H1 (cell line): ENCODE data around the gene TTPAL. TPM values are rescaled to one million over a fixed set of nuclear protein-coding genes. Genes with fewer than 3 reads are reported as not detected.

Experiments
- CTCF ChIA-PET: fragments of 300-600 bp; sonication (Branson Sonifier 250); formaldehyde crosslinking; loops from one replicate; lab custom pipeline; 2021; ENCODE audit not compliant: partially characterized antibody; lab: Charles Lee
- POLR2A ChIA-PET: fragments of 300-600 bp; sonication (Branson Sonifier 250); formaldehyde crosslinking; loops from one replicate; lab custom pipeline; 2021; ENCODE audit warnings: inconsistent platforms; ENCODE audit not compliant: partially characterized antibody; lab: Charles Lee
- DNase-seq, 2 experiments: peaks; one replicate each; pipeline versions ENCODE4 v3.0.0 to v3.0.0-alpha.2; 2010 to 2022; ENCODE audit warnings: low spot score in 2 of 2, low read depth in 1 of 2, mixed read lengths in 1 of 2
- FAIRE-seq: peaks from 2 replicates; lab custom pipeline; 2011; peaks lifted over from hg19 to GRCh38; lab: Jason Lieb, UNC
- H2AFZ ChIP-seq: 2 replicates; pipeline ENCODE4 v1.8.1; 2012; ENCODE audit warnings: low read length, inconsistent platforms
- H2AK5ac ChIP-seq: 2 replicates; pipeline ENCODE4 v1.6.1; 2013; ENCODE audit warnings: low read depth, low read length
- H2BK120ac ChIP-seq: replicated peaks from 2 replicates; pipeline ENCODE3; 2013; ENCODE audit warnings: low read depth, low read length, inconsistent platforms
- H2BK12ac ChIP-seq: 2 replicates; pipeline ENCODE4 v1.6.1; 2013; ENCODE audit warnings: low read depth, low read length
- H2BK15ac ChIP-seq: 2 replicates; pipeline ENCODE4 v1.6.1; 2013; ENCODE audit warnings: low read length
- H2BK20ac ChIP-seq: 2 replicates; pipeline ENCODE4 v1.6.1; 2013; ENCODE audit warnings: low read length
- H2BK5ac ChIP-seq: 2 replicates; pipeline ENCODE4 v1.6.1; 2013; ENCODE audit warnings: low read depth, low read length
- H3K14ac ChIP-seq: 2 replicates; pipeline ENCODE4 v1.6.1; 2013; ENCODE audit warnings: inconsistent platforms; ENCODE audit not compliant: insufficient read length
- H3K18ac ChIP-seq: 2 replicates; pipeline ENCODE4 v1.6.1; 2013; ENCODE audit warnings: low read length; ENCODE audit errors: extremely low read depth
- H3K23ac ChIP-seq: 2 replicates; pipeline ENCODE4 v1.6.1; 2013; ENCODE audit warnings: inconsistent platforms; ENCODE audit not compliant: insufficient read length
- H3K23me2 ChIP-seq: 2 replicates; pipeline ENCODE4 v1.6.1; 2013; ENCODE audit warnings: low read depth, low read length
- H3K27ac ChIP-seq: 2 replicates; pipeline ENCODE4 v1.6.1; 2011; ENCODE audit warnings: low read depth, low read length, inconsistent platforms
- H3K27me3 ChIP-seq, 4 experiments: replicated peaks in 1 of 4; 1 replicate in 1 of 4; 2 replicates in 3 of 4; pipeline versions ENCODE4 v1.6.1 to v1.8.1; 2011 to 2013; ENCODE audit warnings: low read length in 3 of 4, mild to moderate bottlenecking in 3 of 4, inconsistent platforms in 2 of 4, mixed read lengths in 2 of 4, moderate library complexity in 1 of 4; ENCODE audit not compliant: control insufficient read depth in 3 of 4, insufficient read depth in 3 of 4; ENCODE audit errors: extremely low read depth in 1 of 4
- H3K36me3 ChIP-seq, 4 experiments: 2 replicates each; pipeline versions ENCODE4 v1.6.1 to v1.8.1; 2011 to 2013; ENCODE audit warnings: mild to moderate bottlenecking in 4 of 4, low read length in 3 of 4, moderate library complexity in 2 of 4, control low read depth in 1 of 4, inconsistent platforms in 1 of 4; ENCODE audit not compliant: insufficient read depth in 4 of 4, control insufficient read depth in 2 of 4
- H3K4ac ChIP-seq: replicated peaks from 2 replicates; pipeline ENCODE3; 2013; ENCODE audit warnings: low read length, low read depth, mixed read lengths, inconsistent platforms; ENCODE audit not compliant: insufficient read length
- H3K4me1 ChIP-seq, 4 experiments: replicated peaks in 1 of 4; 1 replicate in 1 of 4; 2 replicates in 3 of 4; pipeline versions ENCODE4 v1.6.1 to v1.8.1; 2011 to 2013; ENCODE audit warnings: low read length in 3 of 4, inconsistent platforms in 2 of 4, mixed read lengths in 1 of 4; ENCODE audit not compliant: insufficient read depth in 4 of 4, control insufficient read depth in 3 of 4
- H3K4me2 ChIP-seq, 2 experiments: 2 replicates each; pipeline versions ENCODE4 v1.6.1 to v1.8.1; 2011 to 2013; ENCODE audit warnings: low read depth in 2 of 2, low read length in 2 of 2, control low read depth in 1 of 2, inconsistent platforms in 1 of 2, mild to moderate bottlenecking in 1 of 2; ENCODE audit not compliant: insufficient read depth in 1 of 2
- H3K4me3 ChIP-seq, 4 experiments: fragments of 200-600, 300-600 bp in 1 of 4; sonication (generic), shearing (Covaris generic), sonication (Bioruptor Twin) in 1 of 4; 2 replicates each; pipeline versions ENCODE4 v1.5.1 to v1.8.1; 2011 to 2016; ENCODE audit warnings: low read length in 4 of 4, low read depth in 3 of 4, control low read depth in 2 of 4, inconsistent platforms in 2 of 4, mild to moderate bottlenecking in 2 of 4, mixed read lengths in 1 of 4, moderate library complexity in 1 of 4; ENCODE audit not compliant: insufficient read depth in 2 of 4; ENCODE audit errors: extremely low read depth in 1 of 4
- H3K56ac ChIP-seq: replicated peaks from 2 replicates; pipeline ENCODE3; 2013; ENCODE audit warnings: low read depth, mild to moderate bottlenecking, mixed read lengths, low read length, inconsistent platforms; ENCODE audit not compliant: insufficient read length
- H3K79me1 ChIP-seq: 2 replicates; pipeline ENCODE4 v1.6.1; 2013; ENCODE audit warnings: low read depth, low read length, control low read depth
- H3K79me2 ChIP-seq, 2 experiments: 2 replicates each; pipeline versions ENCODE4 v1.6.1 to v1.8.1; 2012 to 2013; ENCODE audit warnings: low read length in 2 of 2, mild to moderate bottlenecking in 2 of 2, inconsistent platforms in 1 of 2; ENCODE audit not compliant: insufficient read depth in 2 of 2, control insufficient read depth in 1 of 2
- H3K9ac ChIP-seq, 4 experiments: replicated peaks in 1 of 4; 1 replicate in 1 of 4; 2 replicates in 3 of 4; pipeline versions ENCODE4 v1.6.1 to v1.8.1; 2011 to 2013; ENCODE audit warnings: low read depth in 3 of 4, low read length in 3 of 4, control low read depth in 2 of 4, mild to moderate bottlenecking in 2 of 4, moderate library complexity in 2 of 4, inconsistent platforms in 1 of 4; ENCODE audit errors: extremely low read depth in 1 of 4
- H3K9me3 ChIP-seq, 2 experiments: 2 replicates each; pipeline versions ENCODE4 v1.6.1 to v1.8.1; 2012 to 2013; ENCODE audit warnings: mild to moderate bottlenecking in 2 of 2, moderate library complexity in 2 of 2, control low read depth in 1 of 2, inconsistent platforms in 1 of 2, low read depth in 1 of 2, low read length in 1 of 2, mixed read lengths in 1 of 2; ENCODE audit not compliant: insufficient read depth in 2 of 2
- H4K20me1 ChIP-seq, 2 experiments: replicated peaks in 1 of 2; 2 replicates each; pipeline versions ENCODE3 to v1.8.1; 2011 to 2013; ENCODE audit warnings: inconsistent platforms in 2 of 2, low read length in 2 of 2, mild to moderate bottlenecking in 1 of 2; ENCODE audit not compliant: insufficient read depth in 2 of 2, control insufficient read depth in 1 of 2
- H4K5ac ChIP-seq: 2 replicates; pipeline ENCODE4 v1.6.1; 2013; ENCODE audit warnings: low read length, low read depth, mixed read lengths, inconsistent platforms; ENCODE audit not compliant: insufficient read length
- H4K8ac ChIP-seq: 2 replicates; pipeline ENCODE4 v1.8.0; 2013; ENCODE audit warnings: mild to moderate bottlenecking, moderate library complexity, low read length, inconsistent platforms; ENCODE audit not compliant: insufficient read depth; ENCODE audit errors: extremely low read depth
- H4K91ac ChIP-seq: replicated peaks from 2 replicates; pipeline ENCODE3; 2013; ENCODE audit warnings: low read length, mixed read lengths, inconsistent platforms; ENCODE audit not compliant: insufficient read length
- BACH1 ChIP-seq: IDR thresholded peaks from 2 replicates; pipeline ENCODE4 v1.6.1; 2012; ENCODE audit warnings: low read length, improper control_type of control experiment
- CREB1 ChIP-seq: IDR thresholded peaks from 2 replicates; pipeline ENCODE4 v1.6.1; 2012; ENCODE audit warnings: inconsistent platforms
- CTCF ChIP-seq, 3 experiments: IDR thresholded peaks; 1 replicate in 2 of 3; 2 replicates in 1 of 3; pipeline versions ENCODE4 v1.5.1 to v1.6.1; 2011; ENCODE audit warnings: low read length in 3 of 3, mild to moderate bottlenecking in 3 of 3, inconsistent platforms in 2 of 3, low read depth in 1 of 3, moderate library complexity in 1 of 3; ENCODE audit not compliant: insufficient read depth in 1 of 3; ENCODE audit errors: control extremely low read depth in 1 of 3
- EP300 ChIP-seq, 2 experiments: IDR thresholded peaks; 1 replicate in 1 of 2; 2 replicates in 1 of 2; pipeline ENCODE4 v1.6.1; 2011 to 2012; ENCODE audit warnings: low read depth in 2 of 2, low read length in 2 of 2, mild to moderate bottlenecking in 2 of 2, borderline replicate concordance in 1 of 2, inconsistent platforms in 1 of 2, moderate library complexity in 1 of 2
- KDM1A ChIP-seq: fragments of 200-600, 300-600 bp; sonication (generic); IDR thresholded peaks from 2 replicates; pipeline ENCODE4 v1.7.1; 2016; ENCODE audit warnings: mild to moderate bottlenecking, low read length, borderline replicate concordance
- NRF1 ChIP-seq: IDR thresholded peaks from 2 replicates; pipeline ENCODE4 v1.6.1; 2011; ENCODE audit warnings: mild to moderate bottlenecking, low read depth, low read length, improper control_type of control experiment
- POLR2A ChIP-seq, 2 experiments: IDR thresholded peaks; 1 replicate in 1 of 2; 2 replicates in 1 of 2; pipeline ENCODE4 v1.6.1; 2011; ENCODE audit warnings: low read depth in 2 of 2, low read length in 2 of 2, mild to moderate bottlenecking in 2 of 2; ENCODE audit errors: control extremely low read depth in 1 of 2
- RXRA ChIP-seq: IDR thresholded peaks from 2 replicates; pipeline ENCODE4 v1.6.1; 2011; ENCODE audit warnings: low read depth, mild to moderate bottlenecking, low read length, moderate library complexity; ENCODE audit not compliant: insufficient read depth
- SAP30 ChIP-seq: fragments of 300-600 bp; sonication (generic); IDR thresholded peaks from 2 replicates; pipeline ENCODE4 v1.7.1; 2012; ENCODE audit warnings: low read length, moderate library complexity, mild to moderate bottlenecking, inconsistent platforms; ENCODE audit not compliant: insufficient read depth, insufficient replicate concordance
- SIX5 ChIP-seq: IDR thresholded peaks from 2 replicates; pipeline ENCODE4 v1.6.1; 2011; ENCODE audit warnings: mild to moderate bottlenecking, low read depth, low read length
- SRF ChIP-seq: IDR thresholded peaks from 2 replicates; pipeline ENCODE4 v1.6.1; 2011; ENCODE audit warnings: mild to moderate bottlenecking, low read depth, low read length, moderate library complexity
- TBP ChIP-seq: IDR thresholded peaks from 2 replicates; pipeline ENCODE4 v1.6.1; 2011; ENCODE audit warnings: low read depth, low read length, improper control_type of control experiment
- WGBS, 2 experiments: shearing (Covaris generic) in 1 of 2; methylation state at CpG; one replicate each; pipeline versions ENCODE4 v1.1.6 to v1.1.7; 2013 to 2015; ENCODE audit warnings: low lambda C conversion rate in 2 of 2, mixed read lengths in 2 of 2, inconsistent platforms in 1 of 2, low coverage in 1 of 2, missing lambda C conversion rate in 1 of 2; ENCODE audit not compliant: insufficient replicate concordance in 2 of 2, insufficient coverage in 1 of 2, insufficient read length in 1 of 2; ENCODE audit errors: extremely low coverage in 1 of 2, missing lambda C conversion rate in 1 of 2; 5-methylcytosine and 5-hydroxymethylcytosine counted together
- polyA plus RNA-seq, 7 experiments: library from polyadenylated mRNA; depleted of rRNA in 3 of 7; stranded (reverse) in 5 of 7; unstranded in 2 of 7; fragments of >200 nt in 5 of 7; fragments of 200-250 nt in 2 of 7; gene quantifications; 1 replicate in 5 of 7; 2 replicates in 1 of 7; 4 replicates in 1 of 7; pipeline versions ENCODE4 v1.2.1 to v1.2.3, GENCODE V29; 2011 to 2013; ENCODE audit warnings: missing spikeins in 2 of 7, mixed read lengths in 2 of 7
- total RNA-seq: library from RNA; stranded (reverse); fragmentation: NEBNext Ultra II Directional; extraction: Animal tissue kit (Norgen Biotek cat#: 25700); gene quantifications from 2 replicates; pipeline ENCODE4 v1.2.1, GENCODE V29; 2021

TTPAL gene
- total and polyA plus RNA-seq, 2 of the 8 experiments (the other 6 are each of a cell fraction or from before 2014, with no cell fraction given), result 2.8 to 14.0 TPM

- no peak for DNase-seq
- H3K23ac ChIP-seq, result no peak overlapping the region
- H4K8ac ChIP-seq, result no peak overlapping the region
- FAIRE-seq, result no peak
- no peak overlapping the region for H3K56ac ChIP-seq
- 0 out of 7 replicates have a peak, but pooled peaks cover 0 to 2% (median 0%) of the 10 kb centered on the region in 4 experiments for H3K4me1 ChIP-seq
- no peak overlapping the region for H2BK12ac ChIP-seq
- H3K36me3 ChIP-seq, result no peaks in the 10 kb centered on the region
- no peak overlapping the region for H3K4me2 ChIP-seq
- H3K27ac ChIP-seq, result no peak overlapping the region
- H2AK5ac ChIP-seq, result no peak overlapping the region
- H3K9ac ChIP-seq, result no peak overlapping the region
- H2BK20ac ChIP-seq, result no peak overlapping the region
- no peak overlapping the region for H3K4me3 ChIP-seq
- H2BK15ac ChIP-seq, result no peak overlapping the region
- H2BK5ac ChIP-seq, result no peak overlapping the region
- no peak overlapping the region for H3K4ac ChIP-seq
- H3K23me2 ChIP-seq, result no peaks in the 10 kb centered on the region
- POLR2A ChIA-PET, result no interaction called here
- H2BK120ac ChIP-seq, result no peak overlapping the region
- no peaks in the 10 kb centered on the region for H4K20me1 ChIP-seq
- no peak overlapping the region for H3K14ac ChIP-seq
- H2AFZ ChIP-seq, result no peak overlapping the region
- no peak overlapping the region for H3K18ac ChIP-seq
- H3K27me3 ChIP-seq, result 0 out of 7 replicates have a peak, but pooled peaks cover 0 to 4% (median 0%) of the 10 kb centered on the region in 4 experiments
- H3K9me3 ChIP-seq, result no peaks in the 10 kb centered on the region
- no peaks in the 10 kb centered on the region for H3K79me2 ChIP-seq
- CTCF ChIA-PET, result interaction anchor here (1.5 to 1.8 kb wide), 3 partner anchors 9 to 189 kb away, joined by 3 to 4 read pairs (median 4); no protein-coding TSS in a partner anchor
- WGBS, 2 experiments, result 82% methylated on average over 3 of the region's 3 CpGs; no CpG with 5 or more reads in 1 of the 2 experiments
- no peaks in the 10 kb centered on the region for H3K79me1 ChIP-seq
- no peak overlapping the region for H4K5ac ChIP-seq
- H4K91ac ChIP-seq, result no peak overlapping the region
- TF ChIP-seq KDM1A (no peak), SRF (no peak), TBP (no peak), SAP30 (no peak), CTCF (IDR thresholded peaks at IDR 0.05; ENCODE audit: control extremely low read depth in 1 of 3, insufficient read depth in 1 of 3, low read depth in 1 of 3, low read length in 3 of 3) (no peak), BACH1 (no peak), RXRA (no peak), NRF1 (no peak), SIX5 (no peak), POLR2A (IDR thresholded peaks at IDR 0.05; ENCODE audit: control extremely low read depth in 1 of 2, low read depth in 2 of 2, low read length in 2 of 2) (no peak), EP300 (IDR thresholded peaks at IDR 0.05; ENCODE audit: borderline replicate concordance in 1 of 2, low read depth in 2 of 2, low read length in 2 of 2) (no peak), CREB1 (no peak)
Observed at GRCh38 chr20:44427804-44428173, 47.9 kb upstream of the TTPAL start.
